ENCODE data around the gene KCNK17. TPM values are rescaled to one million over a fixed set of nuclear protein-coding genes. Genes with fewer than 3 reads are reported as not detected.

Gene KCNK17
- total RNA-seq, 2 experiments from 2014 or later, result not detected

GRCh38 chr6:39309942-39310531 is 4.2 kb downstream of the KCNK17 start:
- CTCF ChIA-PET, result interaction anchor here (0.6 to 14.3 kb wide), 47 partner anchors 7 to 438 kb away, joined by 3 to 321 read pairs (median 4); partner anchors contain the start of gene SAYSD1
- Mint-ChIP-seq H3K9me3 (no peaks in the 10 kb centered on the region), H3K27ac (no peak overlapping the region), H3K4me3 (no peak overlapping the region), H3K36me3 (ENCODE audit: low read depth) (no peaks in the 10 kb centered on the region), H3K4me1 (ENCODE audit: low read depth) (peaks cover 2% of the 10 kb centered on the region), H3K27me3 (peaks cover 27% of the 10 kb centered on the region)
- intact Hi-C loops (cut with micrococcal nuclease), result loop anchor here (2.0 to 10.0 kb wide), 2 partner anchors 85 to 313 kb away; partner anchors contain the start of gene KCNK5
- TF ChIP-seq CTCF (IDR thresholded peaks at IDR 0.05), result peak; percentile 77
- POLR2A ChIA-PET, result interaction anchor here (0.5 kb wide), 2 partner anchors 112 to 140 kb away, joined by 3 read pairs; no protein-coding TSS in a partner anchor
- ATAC-seq, result peak; percentile 83
- peak; percentile 68 for DNase-seq

GRCh38 chr6:39307462-39307861 is 6.8 kb downstream of the KCNK17 start:
- Mint-ChIP-seq H3K27ac (no peak overlapping the region), H3K27me3 (peaks cover 12% of the 10 kb centered on the region), H3K9me3 (no peaks in the 10 kb centered on the region), H3K36me3 (ENCODE audit: low read depth) (no peaks in the 10 kb centered on the region), H3K4me3 (no peak overlapping the region), H3K4me1 (ENCODE audit: low read depth) (peaks cover 4% of the 10 kb centered on the region)
- DNase-seq, result no peak
- CTCF ChIA-PET, result interaction anchor here (1.1 to 14.3 kb wide), 4 partner anchors 140 to 435 kb away, joined by 4 to 321 read pairs (median 8); no protein-coding TSS in a partner anchor
- POLR2A ChIA-PET, result interaction anchor here (1.2 kb wide), 1 partner anchor 102 kb away, joined by 3 read pairs; no protein-coding TSS in a partner anchor
- TF ChIP-seq CTCF (IDR thresholded peaks at IDR 0.05), result no peak
- intact Hi-C loops (cut with micrococcal nuclease), result loop anchor here (10.0 kb wide), 1 partner anchor 83 kb away; the partner anchor contains the start of gene KCNK5
- no peak for ATAC-seq

GRCh38 chr6:39304951-39305350 is 9.3 kb downstream of the KCNK17 start:
- H3K27ac Mint-ChIP-seq, result no peak overlapping the region
- no peak for TF ChIP-seq CTCF (IDR thresholded peaks at IDR 0.05)
- H3K36me3 Mint-ChIP-seq (ENCODE audit: low read depth), result no peaks in the 10 kb centered on the region
- no peak for ATAC-seq
- CTCF ChIA-PET, result interaction anchor here (0.6 to 14.3 kb wide), 9 partner anchors 13 to 433 kb away, joined by 3 to 321 read pairs (median 4); no protein-coding TSS in a partner anchor
- intact Hi-C loops (cut with micrococcal nuclease), result loop anchor here (5.0 to 10.0 kb wide), 2 partner anchors 80 to 433 kb away; partner anchors contain the start of gene KCNK5
- no peak for DNase-seq
- H3K4me3 Mint-ChIP-seq, result no peak overlapping the region
- peaks cover 4% of the 10 kb centered on the region for H3K4me1 Mint-ChIP-seq (ENCODE audit: low read depth)
- H3K27me3 Mint-ChIP-seq, result no peaks in the 10 kb centered on the region
- no peaks in the 10 kb centered on the region for H3K9me3 Mint-ChIP-seq
- POLR2A ChIA-PET, result interaction anchor here (1.7 kb wide), 1 partner anchor 76 kb away, joined by 4 read pairs; the partner anchor contains the start of gene KCNK5

GRCh38 chr6:39303425-39304153 is 10.6 kb downstream of the KCNK17 start:
- no peak for DNase-seq
- no peaks in the 10 kb centered on the region for H3K27me3 Mint-ChIP-seq
- ChIA-PET CTCF (interaction anchor here (0.7 to 14.3 kb wide), 58 partner anchors 8 to 435 kb away, joined by 3 to 321 read pairs (median 4); partner anchors contain the start of gene KCNK5), POLR2A (interaction anchor here (0.9 to 1.2 kb wide), 2 partner anchors 48 to 99 kb away, joined by 3 read pairs; no protein-coding TSS in a partner anchor)
- no peaks in the 10 kb centered on the region for H3K36me3 Mint-ChIP-seq (ENCODE audit: low read depth)
- no peak overlapping the region for H3K4me3 Mint-ChIP-seq
- no peak overlapping the region for H3K27ac Mint-ChIP-seq
- peaks cover 4% of the 10 kb centered on the region for H3K4me1 Mint-ChIP-seq (ENCODE audit: low read depth)
- no peaks in the 10 kb centered on the region for H3K9me3 Mint-ChIP-seq
- intact Hi-C loops (cut with micrococcal nuclease), result loop anchor here (1.0 to 10.0 kb wide), 3 partner anchors 79 to 431 kb away; partner anchors contain the start of gene KCNK5
- TF ChIP-seq CTCF (IDR thresholded peaks at IDR 0.05), result peak; percentile 73
- ATAC-seq, result peak; percentile 14

All from activated CD8-positive, alpha-beta T cell treated with anti-CD3 and anti-CD28 coated beads for 36 hours (primary cell).